ENCODE data around the gene YIPF5. TPM values are rescaled to one million over a fixed set of nuclear protein-coding genes. Genes with fewer than 3 reads are reported as not detected.

Gene YIPF5
- polyA plus RNA-seq, 1 donor (not counting 4 experiments of a cell fraction or from before 2014, with no cell fraction given) = 83.9 TPM

- Histone ChIP-seq H3K79me2 (ENCODE audit: control insufficient read depth, insufficient read depth, low read length) (no peaks in the 10 kb centered on the region), H3K9me3 (ENCODE audit: control insufficient read depth, low read depth, low read length) (no peaks in the 10 kb centered on the region), H3K4me1 (ENCODE audit: control insufficient read depth, extremely low read depth, insufficient read depth, low read length) (no peaks in the 10 kb centered on the region), H3K9me1 (ENCODE audit: control insufficient read depth, extremely low read depth, insufficient read depth, low read length) (no peaks in the 10 kb centered on the region), H3K27ac (ENCODE audit: control insufficient read depth, insufficient read depth, low read length) (no peak overlapping the region), H3K4me2 (ENCODE audit: control insufficient read depth, extremely low read depth, insufficient read depth, low read depth, low read length) (no peak overlapping the region), H3K9ac (ENCODE audit: control insufficient read depth, extremely low read depth, insufficient read depth, low read length) (no peak overlapping the region), H2AFZ (ENCODE audit: control insufficient read depth, low read length) (no peak overlapping the region), H3K27me3 (ENCODE audit: control insufficient read depth, extremely low read depth, insufficient read depth, low read length) (no peaks in the 10 kb centered on the region), H3K4me3 (ENCODE audit: control insufficient read depth in 2 of 3, extremely low read depth in 1 of 3, insufficient read depth in 2 of 3, low read depth in 1 of 3, low read length in 3 of 3) (no peak overlapping the region), H3K36me3 (ENCODE audit: control insufficient read depth in 2 of 2, extremely low read depth in 1 of 2, insufficient read depth in 2 of 2, low read length in 2 of 2) (no peaks in the 10 kb centered on the region), H4K20me1 (ENCODE audit: control insufficient read depth, extremely low read depth, insufficient read depth, low read length) (no peaks in the 10 kb centered on the region)
- DNase-seq (ENCODE audit: low read depth, low spot score) = no peak
- TF ChIP-seq CTCF (optimal IDR thresholded peaks at IDR 0.05 in 1 of 3, IDR thresholded peaks at IDR 0.05 in 1 of 3, conservative IDR thresholded peaks at IDR 0.05 in 1 of 3; ENCODE audit: extremely low read depth in 1 of 3, insufficient read depth in 2 of 3, low read length in 3 of 3) (no peak), EZH2 (IDR thresholded peaks at IDR 0.05; ENCODE audit: low read length) (no peak)
- dilution Hi-C loops (cut with MboI; ENCODE audit: extremely low pct_ligation_motif_present, low sequenced_read_pairs) = no loop called here
- no peak for FAIRE-seq
Observed at GRCh38 chr5:144177548-144177947, 7.1 kb upstream of the YIPF5 start.

GRCh38 chr5:144173766-144174165 lies 3.3 kb upstream of the YIPF5 start:
- H3K4me2 ChIP-seq (ENCODE audit: control insufficient read depth, extremely low read depth, insufficient read depth, low read depth, low read length) = no peak overlapping the region
- no peak overlapping the region for H3K27ac ChIP-seq (ENCODE audit: control insufficient read depth, insufficient read depth, low read length)
- FAIRE-seq (no peak), DNase-seq (ENCODE audit: low read depth, low spot score) (no peak)
- dilution Hi-C loops (cut with MboI; ENCODE audit: extremely low pct_ligation_motif_present, low sequenced_read_pairs) = no loop called here
- TF ChIP-seq CTCF (optimal IDR thresholded peaks at IDR 0.05 in 1 of 3, IDR thresholded peaks at IDR 0.05 in 1 of 3, conservative IDR thresholded peaks at IDR 0.05 in 1 of 3; ENCODE audit: extremely low read depth in 1 of 3, insufficient read depth in 2 of 3, low read length in 3 of 3) (no peak), EZH2 (IDR thresholded peaks at IDR 0.05; ENCODE audit: low read length) (no peak)
- H3K27me3 ChIP-seq (ENCODE audit: control insufficient read depth, extremely low read depth, insufficient read depth, low read length) = no peaks in the 10 kb centered on the region
- H3K9ac ChIP-seq (ENCODE audit: control insufficient read depth, extremely low read depth, insufficient read depth, low read length) = no peak overlapping the region
- no peak overlapping the region for H3K4me3 ChIP-seq (ENCODE audit: control insufficient read depth in 2 of 3, extremely low read depth in 1 of 3, insufficient read depth in 2 of 3, low read depth in 1 of 3, low read length in 3 of 3)
- H3K79me2 ChIP-seq (ENCODE audit: control insufficient read depth, insufficient read depth, low read length) = peaks cover 17% of the 10 kb centered on the region
- H2AFZ ChIP-seq (ENCODE audit: control insufficient read depth, low read length) = no peak overlapping the region
- no peaks in the 10 kb centered on the region for H4K20me1 ChIP-seq (ENCODE audit: control insufficient read depth, extremely low read depth, insufficient read depth, low read length)
- peaks cover 13% of the 10 kb centered on the region for H3K4me1 ChIP-seq (ENCODE audit: control insufficient read depth, extremely low read depth, insufficient read depth, low read length)
- no peaks in the 10 kb centered on the region for H3K9me1 ChIP-seq (ENCODE audit: control insufficient read depth, extremely low read depth, insufficient read depth, low read length)
- no peaks in the 10 kb centered on the region for H3K36me3 ChIP-seq (ENCODE audit: control insufficient read depth in 2 of 2, extremely low read depth in 1 of 2, insufficient read depth in 2 of 2, low read length in 2 of 2)
- H3K9me3 ChIP-seq (ENCODE audit: control insufficient read depth, low read depth, low read length) = no peaks in the 10 kb centered on the region

Data from keratinocyte (primary cell).